ENCODE measurements around the gene CFAP46.

- TF ChIP-seq POLR2AphosphoS5 (IDR thresholded peaks at IDR 0.05; ENCODE audit: low read depth) = no peak
- TF ChIP-seq CTCF (conservative IDR thresholded peaks at IDR 0.05; ENCODE audit: low read depth in 2 of 2) = no peak
- no peak for TF ChIP-seq REST (IDR thresholded peaks at IDR 0.05; ENCODE audit: unreplicated experiment)
- TF ChIP-seq EZH2phosphoT487 (IDR thresholded peaks at IDR 0.05; ENCODE audit: unreplicated experiment) = no peak
- no peak for TF ChIP-seq STAT1 (IDR thresholded peaks at IDR 0.05; ENCODE audit: unreplicated experiment)
- no peak for TF ChIP-seq EZH2 (IDR thresholded peaks at IDR 0.05; ENCODE audit: low read depth, unreplicated experiment)
These were observed 24.1 kb downstream of the CFAP46 start for GRCh38 chr10:132918264-132918616.
